Left cardiac atrium (tissue), 4 donors: Measurements from ENCODE around the gene CDK6. TPM values are rescaled to one million over a fixed set of nuclear protein-coding genes. Genes with fewer than 3 reads are reported as not detected.
A peak's percentile ranks its signal among the peaks of the same experiment; 100 is the strongest.

Experiments used
- ATAC-seq, 2 donors: fragments of 200-7000 bp; cut with Tn5 transposase; one replicate each; pipeline ENCODE4 v1.9.1; 2020; ENCODE audit warnings: mild to moderate bottlenecking in 2 of 2, moderate library complexity in 2 of 2
- DNase-seq: peaks from one replicate; pipeline ENCODE4 v3.0.0-alpha.2; 2020
- intact Hi-C, 2 donors: fragments of 100-400 bp; cut with DNase I; formaldehyde crosslinking; loops; one replicate each; pipeline versions ENCODE4 v1.14.1 to v1.15.1; 2022 to 2023
- total RNA-seq, 2 donors: library from RNA; stranded (reverse); fragmentation: NEBNext Ultra II Directional; extraction: Animal tissue kit (Norgen Biotek cat#: 25700); gene quantifications; one replicate each; pipeline ENCODE4 v1.2.1, GENCODE V29; 2021
- donor health status: DM: no; HTN: yes; CAD: no.
- donor health status: DM: no; HTN: yes; CAD: no; lungs with severe emphysema.
- donor health status: DM: yes; HTN: yes; CAD: no.
- donor health status: Dilated cardiomyopathy.

The CDK6 gene
- total RNA-seq, 2 donors from 2014 or later = 12.9 to 13.9 TPM

GRCh38 chr7:92832534-92833023 is 3.8 kb downstream of the CDK6 start:
- ATAC-seq = no peak
- DNase-seq = no peak
- intact Hi-C loops = loop anchor here (1.0 to 10.0 kb wide), 7 partner anchors 50 to 222 kb away; no protein-coding TSS in a partner anchor

DNA sequence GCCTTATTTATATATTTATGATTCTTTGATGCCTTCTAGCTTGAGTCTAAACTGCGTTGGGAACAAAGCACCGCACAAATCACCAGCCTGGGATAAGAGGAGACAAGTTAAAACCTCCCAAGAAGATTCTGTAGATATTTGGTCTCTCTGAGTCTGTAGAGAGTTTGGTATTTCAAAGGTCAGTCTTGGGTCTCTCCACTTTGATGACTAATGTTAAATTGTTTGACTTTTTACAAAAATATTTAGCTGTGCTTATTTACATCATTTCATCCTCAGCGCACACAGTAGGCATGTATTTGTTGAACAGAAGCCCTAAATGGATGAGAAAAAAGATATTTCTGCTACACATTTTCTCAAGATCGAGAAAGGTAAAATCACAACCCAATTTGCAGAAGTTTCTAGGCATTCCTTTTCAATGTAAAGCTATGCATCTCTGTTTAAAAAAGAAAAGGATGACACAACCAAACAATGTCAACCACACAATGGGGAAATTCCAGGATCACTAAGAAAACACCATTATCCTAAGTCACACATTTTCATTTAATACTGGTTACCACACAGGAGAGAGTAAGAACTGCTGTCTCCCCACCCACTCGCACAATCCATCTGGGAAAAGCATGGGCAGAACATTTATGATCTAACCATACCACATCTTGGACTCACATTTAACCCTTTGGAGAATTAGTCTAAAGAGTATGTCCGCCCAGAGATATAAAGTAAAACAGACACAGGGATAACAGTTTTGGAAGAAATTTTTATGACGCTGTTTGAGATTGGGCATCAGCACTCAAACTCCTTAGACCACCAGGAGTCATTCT is 4.4 kb downstream of the CDK6 start:
- no peak for ATAC-seq
- intact Hi-C loops = loop anchor here (2.0 to 10.0 kb wide), 6 partner anchors 50 to 223 kb away; no protein-coding TSS in a partner anchor

DNA sequence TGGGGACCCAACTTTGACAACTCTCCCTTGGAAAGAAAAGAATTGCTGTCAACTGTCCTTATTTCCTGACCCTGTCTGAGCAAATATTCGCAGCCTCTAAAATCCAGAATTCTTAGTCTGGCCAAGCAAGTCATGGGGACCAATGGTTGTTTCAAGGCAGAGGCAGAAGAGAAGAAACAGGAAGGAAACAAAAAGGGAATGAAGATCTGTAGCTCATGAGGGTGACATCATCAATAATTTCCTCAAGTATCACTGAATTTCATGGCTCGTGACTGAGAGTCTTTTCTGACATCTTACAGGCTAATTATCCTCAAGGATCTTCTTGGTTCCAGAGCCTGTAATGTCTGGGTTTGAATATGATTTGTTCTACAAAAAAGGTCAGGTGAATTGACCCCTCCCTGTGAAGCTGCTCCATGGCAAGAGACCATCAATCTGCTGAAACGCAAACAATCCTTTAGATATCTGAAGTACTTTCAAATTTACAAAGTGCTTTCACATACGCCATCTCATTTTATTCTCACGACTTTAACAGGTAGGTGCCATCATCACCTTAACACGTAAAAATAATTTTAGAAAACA is 5.8 kb downstream of the CDK6 start:
- intact Hi-C loops = loop anchor here (5.0 to 10.0 kb wide), 5 partner anchors 48 to 224 kb away; no protein-coding TSS in a partner anchor
- DNase-seq (no peak), ATAC-seq (no peak)

More for the DNA sequence above, 4.4 kb downstream of the CDK6 start:
- no peak for DNase-seq

GRCh38 chr7:92830027-92830426 is 6.3 kb downstream of the CDK6 start:
- intact Hi-C loops = loop anchor here (5.0 to 10.0 kb wide), 5 partner anchors 48 to 225 kb away; no protein-coding TSS in a partner anchor
- ATAC-seq = no peak

DNA sequence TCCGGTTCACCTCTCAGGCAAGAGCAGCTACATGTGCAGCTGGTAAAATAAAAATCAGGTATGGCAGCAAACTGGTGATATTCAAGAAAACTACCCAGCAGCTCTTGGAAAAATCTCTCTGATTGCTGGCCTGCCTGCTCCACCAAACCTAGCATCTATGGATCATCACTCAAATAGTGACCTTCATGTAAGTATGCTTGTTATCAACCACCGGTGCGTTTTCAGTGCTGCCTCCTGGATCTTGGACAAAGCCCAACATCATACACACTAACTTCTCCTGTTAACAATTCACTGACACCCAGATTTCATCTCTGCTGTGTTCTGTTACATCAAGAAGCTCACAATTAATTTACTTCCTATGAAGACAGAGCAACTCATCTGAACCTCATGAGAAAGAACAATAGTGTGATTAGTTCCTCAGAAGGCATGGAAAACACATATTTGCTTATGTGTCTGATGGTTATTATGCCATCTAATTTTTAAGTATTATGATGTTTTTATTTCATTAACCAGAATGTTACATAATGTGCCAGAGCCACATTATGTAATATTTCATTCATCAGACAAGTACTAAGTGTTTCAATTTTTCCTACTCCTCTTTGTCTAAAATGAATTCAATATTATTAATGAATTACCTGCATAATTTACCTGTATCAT is 8.8 kb downstream of the CDK6 start:
- ATAC-seq (no peak), DNase-seq (no peak)
- intact Hi-C loops = no loop called here

More at GRCh38 chr7:92830027-92830426, 6.3 kb downstream of the CDK6 start:
- DNase-seq = no peak

DNA sequence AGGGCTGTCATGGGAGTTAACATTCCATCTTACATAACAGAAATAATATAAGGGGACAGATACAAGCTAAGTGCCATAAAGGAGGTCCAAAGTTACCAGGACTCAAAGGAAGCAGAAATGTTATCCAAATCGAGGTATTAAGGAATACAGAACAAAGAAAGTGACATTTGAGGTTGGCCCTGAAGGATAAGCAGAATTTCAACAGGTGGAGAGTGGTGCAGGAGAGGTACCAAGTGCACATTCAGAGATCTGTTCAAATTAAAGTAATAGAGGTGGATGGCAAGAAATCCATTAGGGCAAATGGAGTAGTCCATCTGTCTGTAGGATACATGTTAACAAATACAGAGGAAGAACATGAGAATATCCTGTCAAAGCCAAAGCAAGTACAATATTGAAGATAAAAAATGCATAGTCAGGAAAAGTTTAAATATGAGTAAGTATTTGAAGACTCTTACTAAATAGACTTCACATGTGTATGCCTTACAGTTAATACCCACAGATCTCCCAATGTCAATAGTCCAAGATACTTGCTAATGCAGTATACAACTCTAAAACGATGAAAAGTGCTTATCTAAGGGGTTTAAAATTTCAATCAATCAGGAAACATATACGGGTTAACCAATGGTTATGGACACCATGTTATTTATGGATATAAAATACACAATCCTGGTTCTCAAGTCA is 10.0 kb downstream of the CDK6 start:
- no peak for ATAC-seq
- DNase-seq = no peak
- intact Hi-C loops = no loop called here

GRCh38 chr7:92824901-92825480 is 11.4 kb downstream of the CDK6 start:
- no peak for DNase-seq
- no peak for ATAC-seq
- intact Hi-C loops = no loop called here

GRCh38 chr7:92824450-92824849 is 11.9 kb downstream of the CDK6 start:
- DNase-seq = no peak
- intact Hi-C loops = no loop called here
- ATAC-seq = no peak

- ATAC-seq (no peak), DNase-seq (no peak)
- intact Hi-C loops = no loop called here
Observed at GRCh38 chr7:92823042-92823441, 13.3 kb downstream of the CDK6 start.

DNA sequence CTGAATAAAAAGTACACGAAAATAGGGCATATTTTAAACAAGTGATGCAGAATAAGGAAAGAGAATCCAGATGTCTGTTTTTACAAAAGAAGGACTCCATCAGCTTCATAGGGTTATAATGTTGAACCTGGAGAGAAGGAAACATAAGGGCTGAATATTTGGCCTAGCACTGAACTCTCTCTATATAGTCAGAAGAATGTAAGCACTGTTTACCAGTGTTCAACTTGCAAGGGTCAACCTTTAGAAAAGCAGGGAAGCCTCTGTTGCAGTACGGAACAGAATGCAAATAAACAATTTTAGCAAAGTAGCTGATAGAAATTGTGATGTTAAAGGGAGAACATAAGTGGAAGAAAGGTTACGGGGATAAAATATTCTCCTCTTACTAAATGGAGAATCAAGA is 16.2 kb downstream of the CDK6 start:
- intact Hi-C loops = no loop called here
- no peak for ATAC-seq
- no peak for DNase-seq

- no peak for DNase-seq
- no peak for ATAC-seq
- intact Hi-C loops = no loop called here
Observed at GRCh38 chr7:92817398-92817797, 19.0 kb downstream of the CDK6 start.

- DNase-seq (no peak), ATAC-seq (no peak)
- intact Hi-C loops = no loop called here
Observed at GRCh38 chr7:92815412-92815811, 21.0 kb downstream of the CDK6 start.

DNA sequence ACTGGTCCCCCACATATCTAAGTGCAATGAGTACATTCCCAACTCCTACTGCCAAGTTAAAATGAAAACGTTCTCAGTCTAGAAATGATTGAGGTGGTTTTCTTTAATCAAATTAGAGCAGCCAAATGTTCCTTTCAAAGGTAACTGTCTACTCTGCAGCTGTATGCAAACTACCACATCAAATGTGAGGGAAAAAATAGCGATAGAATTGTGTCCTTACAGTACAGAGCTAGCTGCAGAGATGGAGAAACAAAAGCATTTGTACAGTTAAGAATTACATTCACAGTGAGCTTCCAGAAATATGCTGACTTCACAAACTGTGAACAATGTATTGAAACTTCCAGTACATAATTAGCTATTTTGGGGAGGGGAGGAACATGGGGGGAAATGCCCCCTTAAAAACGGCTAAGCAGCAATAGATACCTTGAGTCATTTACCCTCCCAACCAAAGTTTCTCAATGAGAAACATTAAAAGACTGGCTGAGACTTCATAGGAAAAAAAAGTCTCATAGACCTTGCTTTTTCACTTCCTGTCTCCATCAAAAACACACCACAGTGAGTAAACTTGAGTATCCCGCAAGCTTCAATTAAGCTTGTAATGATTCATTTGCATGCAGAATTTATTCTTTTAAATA is 22.9 kb downstream of the CDK6 start:
- ATAC-seq (no peak), DNase-seq (no peak)
- intact Hi-C loops = no loop called here

- intact Hi-C loops = no loop called here
- DNase-seq = no peak
- ATAC-seq = no peak
Observed at GRCh38 chr7:92811158-92811557, 25.2 kb downstream of the CDK6 start.

DNA sequence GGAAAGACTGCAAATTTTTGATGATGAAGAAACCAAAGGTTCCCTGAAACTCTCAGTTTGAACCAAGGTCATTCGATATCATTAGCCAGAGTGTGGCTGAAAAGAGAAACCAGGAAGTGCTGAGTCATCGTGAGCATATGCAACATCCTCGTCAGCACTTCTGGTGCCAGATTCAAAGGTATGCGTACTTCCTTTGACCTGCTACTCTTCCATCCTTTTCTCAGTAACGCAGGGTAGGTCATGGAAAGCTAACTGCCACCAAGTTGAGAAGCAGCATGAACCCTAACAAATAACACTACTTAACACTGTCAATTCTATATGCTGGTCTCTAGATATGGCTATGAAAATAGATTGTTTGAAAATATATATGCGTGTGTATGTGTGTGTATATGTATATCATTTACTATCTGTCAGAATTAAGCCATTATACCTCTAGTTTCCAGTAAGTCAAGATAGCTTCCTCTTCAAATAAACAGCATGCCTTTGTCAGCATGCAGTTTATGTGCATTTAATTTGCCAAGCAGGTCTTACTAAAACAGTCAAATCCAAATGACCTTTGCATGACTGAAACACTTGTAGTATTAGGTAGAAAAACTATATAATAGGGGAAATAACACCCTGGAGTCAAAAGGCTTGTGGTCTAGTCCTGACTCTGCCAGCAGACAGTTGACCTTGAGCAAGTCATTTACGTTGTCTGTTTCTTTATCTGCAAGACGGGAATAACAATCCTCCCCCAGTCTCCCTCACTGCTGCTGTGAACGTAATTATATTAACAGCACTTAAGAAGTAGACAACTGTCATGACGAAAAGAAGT is 26.4 kb downstream of the CDK6 start:
- peak; percentile 92 to 93 for ATAC-seq
- DNase-seq = peak; percentile 32
- intact Hi-C loops = no loop called here

DNA sequence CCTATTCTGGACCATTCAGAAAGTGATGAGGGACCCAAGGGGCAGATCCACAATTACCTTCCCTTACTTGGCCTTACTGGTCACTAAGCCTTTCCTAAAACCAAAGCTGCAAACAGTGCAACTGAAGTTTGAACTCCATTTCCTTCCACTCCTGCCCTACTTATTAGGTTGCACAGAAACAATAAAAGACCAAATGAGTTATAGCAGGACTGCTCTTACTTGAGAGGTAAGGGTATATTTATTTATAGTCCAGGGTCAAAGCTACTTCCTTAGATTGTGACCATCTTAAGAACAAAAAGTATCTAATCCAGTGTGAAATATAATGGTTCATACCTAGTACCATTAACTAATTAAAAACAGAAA is 27.0 kb downstream of the CDK6 start:
- no peak for DNase-seq
- ATAC-seq = peak; percentile 28 to 45
- intact Hi-C loops = no loop called here

DNA sequence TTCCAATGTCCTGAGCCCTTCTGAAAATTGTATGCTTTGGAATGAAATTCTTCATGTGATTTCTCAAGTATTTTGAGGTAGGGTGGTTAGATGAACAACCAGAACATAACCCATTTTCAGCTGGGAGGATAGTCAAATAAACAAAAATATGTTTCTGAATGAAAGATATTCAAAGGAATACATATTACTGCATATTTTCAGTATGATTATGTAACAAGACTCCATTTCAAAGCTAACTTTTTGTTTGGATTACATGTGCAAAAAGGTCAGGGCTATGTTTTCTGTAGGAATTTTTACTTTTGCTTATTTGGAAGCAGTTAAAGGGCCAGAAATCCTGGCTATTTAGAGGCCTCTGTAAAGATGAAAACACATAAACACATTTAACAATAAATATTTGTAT is 27.7 kb downstream of the CDK6 start:
- no peak for DNase-seq
- intact Hi-C loops = no loop called here
- ATAC-seq = no peak

- DNase-seq = no peak
- ATAC-seq = no peak
- intact Hi-C loops = no loop called here
Observed at GRCh38 chr7:92808006-92808405, 28.4 kb downstream of the CDK6 start.
